CD4-positive, alpha-beta T cell treated with Interleukin-2 at 100 ng/mL for 4 hours (primary cell): ENCODE data around the gene TMEM163.

Experiments
- DNase-seq: peaks from one replicate; pipeline ENCODE4 v3.0.0-alpha.2; 2020; ENCODE audit warnings: low spot score

The TMEM163 gene

GRCh38 chr2:134722728-134723127 lies 3.9 kb upstream of the TMEM163 start:
- no peak for DNase-seq

GRCh38 chr2:134721596-134721995 lies 2.8 kb upstream of the TMEM163 start:
- DNase-seq = no peak

GRCh38 chr2:134718023-134718816 lies 580 bp downstream of the TMEM163 start:
- no peak for DNase-seq

GRCh38 chr2:134717286-134718022 lies 1.3 kb downstream of the TMEM163 start:
- no peak for DNase-seq

- DNase-seq = no peak
Observed at GRCh38 chr2:134716721-134717243, 2.0 kb downstream of the TMEM163 start.

- no peak for DNase-seq
Observed at GRCh38 chr2:134715932-134716643, 2.7 kb downstream of the TMEM163 start.

GRCh38 chr2:134714228-134714627 lies 4.6 kb downstream of the TMEM163 start:
- DNase-seq = no peak

- DNase-seq = no peak
Observed at GRCh38 chr2:134713606-134714005, 5.2 kb downstream of the TMEM163 start.

- no peak for DNase-seq
Observed at GRCh38 chr2:134713176-134713575, 5.6 kb downstream of the TMEM163 start.

- no peak for DNase-seq
Observed at GRCh38 chr2:134712736-134713135, 6.1 kb downstream of the TMEM163 start.

GRCh38 chr2:134712299-134712698 lies 6.5 kb downstream of the TMEM163 start:
- DNase-seq = no peak

GRCh38 chr2:134711692-134712091 lies 7.1 kb downstream of the TMEM163 start:
- DNase-seq = no peak

GRCh38 chr2:134707330-134707676 lies 11.5 kb downstream of the TMEM163 start:
- no peak for DNase-seq

GRCh38 chr2:134706587-134707329 lies 12.0 kb downstream of the TMEM163 start:
- DNase-seq = no peak

- DNase-seq = no peak
Observed at GRCh38 chr2:134705861-134706586, 12.8 kb downstream of the TMEM163 start.

- DNase-seq = no peak
Observed at GRCh38 chr2:134704173-134704572, 14.6 kb downstream of the TMEM163 start.

- DNase-seq = no peak
Observed at GRCh38 chr2:134703426-134703825, 15.4 kb downstream of the TMEM163 start.

- no peak for DNase-seq
Observed at GRCh38 chr2:134700730-134701129, 18.1 kb downstream of the TMEM163 start.

- no peak for DNase-seq
Observed at GRCh38 chr2:134694411-134694810, 24.4 kb downstream of the TMEM163 start.

GRCh38 chr2:134693359-134694330 lies 25.2 kb downstream of the TMEM163 start:
- DNase-seq = no peak
